Measurements from ENCODE around the gene OLFML2B. TPM values are rescaled to one million over a fixed set of nuclear protein-coding genes. Genes with fewer than 3 reads are reported as not detected.

The OLFML2B gene
- total and polyA plus RNA-seq, 2 of the 13 experiments (the other 11 are each of a cell fraction or from before 2014, with no cell fraction given): not detected

DNA sequence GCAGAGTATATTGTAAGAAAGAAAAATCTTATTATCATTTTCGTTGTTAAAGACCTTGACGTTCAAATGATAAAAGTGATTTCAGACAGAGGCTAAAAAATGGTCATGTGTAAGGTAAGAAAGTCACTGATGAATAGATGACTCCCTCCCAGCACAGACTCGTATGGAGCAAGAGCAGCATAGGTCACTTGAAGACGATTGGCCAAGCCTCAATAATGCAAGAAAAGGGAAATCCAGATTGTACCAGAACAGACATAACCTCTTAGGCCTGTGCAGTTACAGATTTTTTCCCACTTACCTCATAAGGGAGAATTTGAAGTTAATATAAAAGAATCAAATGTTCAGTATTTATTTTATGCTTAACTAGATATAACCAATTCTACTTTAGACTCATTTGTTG is 16.3 kb upstream of the OLFML2B start (continued):
- TF ChIP-seq, protein P1, sequence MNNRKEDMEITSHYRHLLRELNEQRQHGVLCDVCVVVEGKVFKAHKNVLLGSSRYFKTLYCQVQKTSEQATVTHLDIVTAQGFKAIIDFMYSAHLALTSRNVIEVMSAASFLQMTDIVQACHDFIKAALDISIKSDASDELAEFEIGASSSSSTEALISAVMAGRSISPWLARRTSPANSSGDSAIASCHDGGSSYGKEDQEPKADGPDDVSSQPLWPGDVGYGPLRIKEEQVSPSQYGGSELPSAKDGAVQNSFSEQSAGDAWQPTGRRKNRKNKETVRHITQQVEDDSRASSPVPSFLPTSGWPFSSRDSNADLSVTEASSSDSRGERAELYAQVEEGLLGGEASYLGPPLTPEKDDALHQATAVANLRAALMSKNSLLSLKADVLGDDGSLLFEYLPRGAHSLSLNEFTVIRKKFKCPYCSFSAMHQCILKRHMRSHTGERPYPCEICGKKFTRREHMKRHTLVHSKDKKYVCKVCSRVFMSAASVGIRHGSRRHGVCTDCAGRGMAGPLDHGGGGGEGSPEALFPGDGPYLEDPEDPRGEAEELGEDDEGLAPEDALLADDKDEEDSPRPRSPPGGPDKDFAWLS (CRISPR knock-in tag; IDR thresholded peaks at IDR 0.05; ENCODE audit: borderline replicate concordance): no peak
- no peak for TF ChIP-seq CREM (IDR thresholded peaks at IDR 0.05)
- TF ChIP-seq CREM (CRISPR knock-in tag; IDR thresholded peaks at IDR 0.05): no peak
- no peak for TF ChIP-seq MAFF (IDR thresholded peaks at IDR 0.05; ENCODE audit: low read depth, low read length)
- TF ChIP-seq, protein P2, sequence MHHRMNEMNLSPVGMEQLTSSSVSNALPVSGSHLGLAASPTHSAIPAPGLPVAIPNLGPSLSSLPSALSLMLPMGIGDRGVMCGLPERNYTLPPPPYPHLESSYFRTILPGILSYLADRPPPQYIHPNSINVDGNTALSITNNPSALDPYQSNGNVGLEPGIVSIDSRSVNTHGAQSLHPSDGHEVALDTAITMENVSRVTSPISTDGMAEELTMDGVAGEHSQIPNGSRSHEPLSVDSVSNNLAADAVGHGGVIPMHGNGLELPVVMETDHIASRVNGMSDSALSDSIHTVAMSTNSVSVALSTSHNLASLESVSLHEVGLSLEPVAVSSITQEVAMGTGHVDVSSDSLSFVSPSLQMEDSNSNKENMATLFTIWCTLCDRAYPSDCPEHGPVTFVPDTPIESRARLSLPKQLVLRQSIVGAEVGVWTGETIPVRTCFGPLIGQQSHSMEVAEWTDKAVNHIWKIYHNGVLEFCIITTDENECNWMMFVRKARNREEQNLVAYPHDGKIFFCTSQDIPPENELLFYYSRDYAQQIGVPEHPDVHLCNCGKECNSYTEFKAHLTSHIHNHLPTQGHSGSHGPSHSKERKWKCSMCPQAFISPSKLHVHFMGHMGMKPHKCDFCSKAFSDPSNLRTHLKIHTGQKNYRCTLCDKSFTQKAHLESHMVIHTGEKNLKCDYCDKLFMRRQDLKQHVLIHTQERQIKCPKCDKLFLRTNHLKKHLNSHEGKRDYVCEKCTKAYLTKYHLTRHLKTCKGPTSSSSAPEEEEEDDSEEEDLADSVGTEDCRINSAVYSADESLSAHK (CRISPR knock-in tag; IDR thresholded peaks at IDR 0.05; ENCODE audit: borderline replicate concordance): no peak
- TF ChIP-seq DMAP1 (CRISPR knock-in tag; IDR thresholded peaks at IDR 0.05): no peak
- TF ChIP-seq U2AF1 (optimal IDR thresholded peaks at IDR 0.05; ENCODE audit: low read depth, low read length): no peak
- TF ChIP-seq MED1 (CRISPR knock-in tag; IDR thresholded peaks at IDR 0.05): no peak
- TF ChIP-seq, protein P3, sequence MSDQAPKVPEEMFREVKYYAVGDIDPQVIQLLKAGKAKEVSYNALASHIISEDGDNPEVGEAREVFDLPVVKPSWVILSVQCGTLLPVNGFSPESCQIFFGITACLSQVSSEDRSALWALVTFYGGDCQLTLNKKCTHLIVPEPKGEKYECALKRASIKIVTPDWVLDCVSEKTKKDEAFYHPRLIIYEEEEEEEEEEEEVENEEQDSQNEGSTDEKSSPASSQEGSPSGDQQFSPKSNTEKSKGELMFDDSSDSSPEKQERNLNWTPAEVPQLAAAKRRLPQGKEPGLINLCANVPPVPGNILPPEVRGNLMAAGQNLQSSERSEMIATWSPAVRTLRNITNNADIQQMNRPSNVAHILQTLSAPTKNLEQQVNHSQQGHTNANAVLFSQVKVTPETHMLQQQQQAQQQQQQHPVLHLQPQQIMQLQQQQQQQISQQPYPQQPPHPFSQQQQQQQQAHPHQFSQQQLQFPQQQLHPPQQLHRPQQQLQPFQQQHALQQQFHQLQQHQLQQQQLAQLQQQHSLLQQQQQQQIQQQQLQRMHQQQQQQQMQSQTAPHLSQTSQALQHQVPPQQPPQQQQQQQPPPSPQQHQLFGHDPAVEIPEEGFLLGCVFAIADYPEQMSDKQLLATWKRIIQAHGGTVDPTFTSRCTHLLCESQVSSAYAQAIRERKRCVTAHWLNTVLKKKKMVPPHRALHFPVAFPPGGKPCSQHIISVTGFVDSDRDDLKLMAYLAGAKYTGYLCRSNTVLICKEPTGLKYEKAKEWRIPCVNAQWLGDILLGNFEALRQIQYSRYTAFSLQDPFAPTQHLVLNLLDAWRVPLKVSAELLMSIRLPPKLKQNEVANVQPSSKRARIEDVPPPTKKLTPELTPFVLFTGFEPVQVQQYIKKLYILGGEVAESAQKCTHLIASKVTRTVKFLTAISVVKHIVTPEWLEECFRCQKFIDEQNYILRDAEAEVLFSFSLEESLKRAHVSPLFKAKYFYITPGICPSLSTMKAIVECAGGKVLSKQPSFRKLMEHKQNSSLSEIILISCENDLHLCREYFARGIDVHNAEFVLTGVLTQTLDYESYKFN (CRISPR knock-in tag; conservative IDR thresholded peaks at IDR 0.05): no peak
- TF ChIP-seq MAFK (conservative IDR thresholded peaks at IDR 0.05 in 1 of 2, IDR thresholded peaks at IDR 0.05 in 1 of 2; ENCODE audit: low read length in 2 of 2): no peak
- TF ChIP-seq KDM1A (CRISPR knock-in tag; IDR thresholded peaks at IDR 0.05): no peak
- no peak for TF ChIP-seq XRCC5 (optimal IDR thresholded peaks at IDR 0.05; ENCODE audit: low read length)
- no peak for TF ChIP-seq EP300 (IDR thresholded peaks at IDR 0.05; ENCODE audit: low read depth in 2 of 2, low read length in 2 of 2)
- TF ChIP-seq EP300 (CRISPR knock-in tag; IDR thresholded peaks at IDR 0.05; ENCODE audit: borderline replicate concordance): no peak
- TF ChIP-seq BCL6 (CRISPR knock-in tag; IDR thresholded peaks at IDR 0.05): no peak
- TF ChIP-seq KDM5B (CRISPR knock-in tag; IDR thresholded peaks at IDR 0.05; ENCODE audit: borderline replicate concordance): no peak
- no peak for TF ChIP-seq SUZ12 (IDR thresholded peaks at IDR 0.05; ENCODE audit: low read depth, low read length)
- TF ChIP-seq SYNCRIP (IDR thresholded peaks at IDR 0.05; ENCODE audit: insufficient read depth, low read depth, low read length): no peak
